GM12864 (cell line): ENCODE measurements around the gene LRRC45.
"Not testable (repeated sequence)": the region's sequence is repeated elsewhere in the genome, so short reads cannot be mapped to it uniquely, and the experiment has no call there.

ENCODE experiments used
- DNase-seq: peaks from one replicate; pipeline ENCODE4 v3.0.0-alpha.2; 2011; ENCODE audit warnings: low read depth
- H3K4me3 ChIP-seq: 2 replicates; pipeline ENCODE4 v1.5.1; 2011; ENCODE audit warnings: mild to moderate bottlenecking, low read depth, low read length, control low read depth
- TF ChIP-seq, protein P1 (sequence below): IDR thresholded peaks from 2 replicates; pipeline ENCODE4 v1.5.1; 2011; ENCODE audit warnings: low read depth, mild to moderate bottlenecking, moderate library complexity, low read length, control low read depth, inconsistent platforms; ENCODE audit errors: missing control alignments

Gene LRRC45

DNA sequence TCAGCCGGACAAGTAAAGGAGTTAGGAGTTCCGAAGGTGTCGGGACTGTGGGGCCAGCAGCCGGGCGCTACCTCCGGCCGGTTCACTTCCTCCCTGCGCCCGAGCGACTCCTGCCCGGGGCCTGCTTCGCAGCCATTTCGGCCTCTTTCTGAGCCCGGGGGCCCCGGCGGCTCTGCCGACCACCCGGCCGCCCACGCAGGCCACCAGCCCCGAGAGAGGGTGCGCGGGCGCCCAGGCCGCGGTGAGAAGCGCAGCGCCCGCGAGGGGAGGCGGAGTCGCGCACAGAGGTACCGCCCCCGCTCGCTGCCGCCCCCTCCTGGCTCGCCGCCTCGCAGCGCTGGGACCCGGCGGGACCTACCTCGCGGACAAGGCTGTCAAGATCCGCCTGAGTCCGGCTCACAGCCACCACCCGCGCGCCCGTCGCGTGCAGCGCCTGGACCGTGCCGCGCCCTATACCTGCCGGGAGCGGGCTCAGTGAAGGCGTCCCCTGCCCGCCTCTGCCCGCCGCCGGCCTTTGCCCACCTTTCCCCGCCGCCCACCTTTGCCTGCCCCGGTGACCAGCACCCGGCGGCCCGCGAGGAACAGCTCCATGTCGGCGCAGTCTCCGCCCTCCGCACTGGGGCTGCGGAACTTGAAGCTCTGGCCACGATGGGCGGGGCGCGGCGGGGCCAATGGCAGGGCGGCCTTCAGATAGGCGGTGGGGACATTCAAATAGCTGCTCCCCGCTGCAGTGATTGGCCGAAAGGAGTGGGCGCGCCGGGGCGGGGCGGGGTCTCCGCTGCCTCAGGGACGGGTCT, 14.2 kb downstream of the LRRC45 start, which contains the start of gene DCXR:
Gene DCXR (minus strand): TSS at position 606 of the 797 bp plus-strand sequence. CDS start 15 bp downstream, at position 591.
- TF ChIP-seq, protein P1, sequence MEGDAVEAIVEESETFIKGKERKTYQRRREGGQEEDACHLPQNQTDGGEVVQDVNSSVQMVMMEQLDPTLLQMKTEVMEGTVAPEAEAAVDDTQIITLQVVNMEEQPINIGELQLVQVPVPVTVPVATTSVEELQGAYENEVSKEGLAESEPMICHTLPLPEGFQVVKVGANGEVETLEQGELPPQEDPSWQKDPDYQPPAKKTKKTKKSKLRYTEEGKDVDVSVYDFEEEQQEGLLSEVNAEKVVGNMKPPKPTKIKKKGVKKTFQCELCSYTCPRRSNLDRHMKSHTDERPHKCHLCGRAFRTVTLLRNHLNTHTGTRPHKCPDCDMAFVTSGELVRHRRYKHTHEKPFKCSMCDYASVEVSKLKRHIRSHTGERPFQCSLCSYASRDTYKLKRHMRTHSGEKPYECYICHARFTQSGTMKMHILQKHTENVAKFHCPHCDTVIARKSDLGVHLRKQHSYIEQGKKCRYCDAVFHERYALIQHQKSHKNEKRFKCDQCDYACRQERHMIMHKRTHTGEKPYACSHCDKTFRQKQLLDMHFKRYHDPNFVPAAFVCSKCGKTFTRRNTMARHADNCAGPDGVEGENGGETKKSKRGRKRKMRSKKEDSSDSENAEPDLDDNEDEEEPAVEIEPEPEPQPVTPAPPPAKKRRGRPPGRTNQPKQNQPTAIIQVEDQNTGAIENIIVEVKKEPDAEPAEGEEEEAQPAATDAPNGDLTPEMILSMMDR: peak; percentile 84
- H3K4me3 ChIP-seq: peak within 1 kb of the TSS; percentile 51
- DNase-seq: peak; percentile 82

DNA sequence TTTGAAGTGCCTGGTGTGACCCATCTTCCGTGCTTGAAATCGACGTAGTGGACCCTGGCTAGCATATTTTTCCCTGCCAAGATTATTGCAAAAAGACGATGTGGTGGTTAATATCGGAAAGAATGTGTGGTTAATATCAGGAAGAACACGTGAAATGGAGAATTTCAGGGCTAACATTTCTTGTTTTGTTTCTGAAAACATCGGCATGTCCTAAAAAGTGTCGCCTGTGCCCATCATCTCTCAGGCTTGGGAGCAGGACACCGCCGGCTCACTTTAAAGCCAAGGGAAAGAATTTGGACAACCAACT, 14.7 kb downstream of the LRRC45 start:
- peak overlapping the region; percentile 16 for H3K4me3 ChIP-seq
- DNase-seq: no peak
- TF ChIP-seq, protein P1: no peak

DNA sequence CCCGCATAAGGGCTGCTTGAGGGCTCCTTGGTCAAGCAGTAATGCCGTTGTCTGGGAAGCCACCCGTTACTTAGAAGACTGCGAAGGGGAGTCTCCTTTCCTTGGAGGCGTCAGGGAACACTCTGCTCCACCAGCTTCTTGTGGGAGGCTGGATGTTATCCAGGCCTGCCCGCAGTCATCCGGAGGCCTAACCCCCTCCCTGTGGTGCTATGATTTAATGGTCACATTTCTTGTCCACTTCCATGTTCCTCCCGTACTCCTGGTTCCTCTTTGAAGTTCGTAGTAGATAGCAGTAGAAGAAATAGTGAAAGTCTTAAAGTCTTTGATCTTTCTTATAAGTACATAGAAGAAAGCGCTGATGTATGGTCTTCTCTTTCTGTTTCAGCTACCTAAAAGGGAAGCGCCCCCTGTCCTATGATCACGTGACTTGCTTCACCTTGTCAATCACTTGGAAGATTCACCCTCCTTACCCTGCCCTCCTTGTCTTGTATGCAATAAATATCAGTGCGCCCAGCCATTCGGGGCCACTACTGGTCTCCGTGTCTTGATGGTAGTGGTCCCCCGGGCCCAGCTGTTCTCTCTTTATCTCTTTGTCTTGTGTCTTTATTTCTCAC, 15.8 kb downstream of the LRRC45 start:
- not testable (repeated sequence) for H3K4me3 ChIP-seq, DNase-seq

DNA sequence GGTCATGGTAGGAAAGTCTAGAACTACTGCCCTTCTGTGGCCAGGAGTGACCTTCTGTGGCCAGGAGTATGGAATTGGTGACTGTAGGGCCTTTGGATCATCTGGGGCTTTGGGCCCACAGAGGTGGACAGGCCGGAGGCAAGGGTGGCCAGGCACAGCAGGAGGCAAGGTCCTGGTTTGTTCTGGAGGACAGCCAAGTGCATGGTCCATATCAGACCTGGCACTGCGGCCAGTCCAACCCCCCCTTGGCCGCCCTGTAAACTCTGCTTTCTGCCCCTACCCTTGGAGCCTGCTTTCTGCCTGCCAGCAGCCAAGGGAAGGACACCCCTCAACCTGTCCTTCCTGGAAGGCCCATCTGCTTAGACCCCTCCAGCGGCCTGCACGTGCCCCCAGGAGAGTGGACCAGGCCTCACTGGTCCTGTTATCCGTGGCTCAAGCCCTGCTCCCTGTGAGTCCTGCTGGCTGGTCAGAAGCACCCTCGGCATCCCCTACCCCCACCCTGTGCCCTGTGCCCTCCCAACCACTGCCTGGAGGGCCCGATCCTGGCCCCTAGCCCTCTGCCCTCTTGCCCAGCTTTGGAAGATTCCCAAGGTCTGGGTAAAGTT, 16.7 kb downstream of the LRRC45 start:
- H3K4me3 ChIP-seq: no peak overlapping the region
- no peak for DNase-seq
- TF ChIP-seq, protein P1: no peak

DNA sequence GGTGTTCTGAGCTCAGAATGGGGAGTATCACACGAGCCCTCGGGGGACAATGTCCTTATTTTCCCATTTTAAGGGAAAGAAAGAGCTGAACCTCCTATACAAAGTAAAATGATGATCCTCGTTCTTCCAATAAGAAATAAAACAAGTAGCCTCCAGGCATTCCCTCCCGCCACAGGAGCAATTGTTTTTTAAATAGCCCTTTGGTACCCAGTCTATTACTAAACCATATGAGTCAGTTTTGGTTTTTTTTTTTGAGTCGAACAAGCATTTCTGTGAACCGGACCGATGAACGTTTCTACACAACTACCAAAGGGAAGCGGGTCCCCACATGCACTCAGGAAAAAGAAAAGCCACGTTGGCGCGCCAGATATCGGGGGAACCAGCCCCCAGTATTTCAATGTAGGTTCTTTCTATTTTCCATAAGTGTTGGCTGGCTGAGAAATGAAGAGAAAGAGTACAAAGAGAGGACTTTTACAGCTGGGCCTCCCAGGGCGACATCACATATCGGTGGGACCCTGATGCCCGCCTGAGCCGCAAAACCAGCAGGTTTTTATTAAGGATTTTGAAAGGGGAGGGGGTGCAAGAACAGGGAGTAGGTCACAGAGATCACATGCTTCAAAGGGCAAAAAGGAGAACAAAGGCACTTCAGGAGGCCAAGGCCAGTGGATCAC, 18.2 kb downstream of the LRRC45 start:
- no peak for DNase-seq
- TF ChIP-seq, protein P1: no peak
- H3K4me3 ChIP-seq: no peak overlapping the region

DNA sequence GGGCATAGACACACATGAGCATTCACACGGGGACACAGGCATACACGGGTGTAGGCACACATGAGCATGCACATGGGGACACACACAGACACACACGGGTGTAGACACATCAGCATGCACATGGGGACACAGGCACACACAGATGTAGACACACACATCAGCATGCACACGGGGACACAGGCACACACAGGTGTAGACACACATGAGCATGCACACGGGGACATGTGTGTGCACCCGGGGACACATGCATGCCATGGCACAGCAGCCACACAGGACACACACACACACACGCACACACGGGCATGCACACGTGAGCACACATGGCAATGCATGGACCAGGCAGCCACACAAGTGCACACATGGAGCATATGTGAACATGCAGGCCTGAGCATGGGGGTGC, 19.5 kb downstream of the LRRC45 start:
- no peak overlapping the region for H3K4me3 ChIP-seq
- no peak for DNase-seq
- TF ChIP-seq, protein P1: no peak

DNA sequence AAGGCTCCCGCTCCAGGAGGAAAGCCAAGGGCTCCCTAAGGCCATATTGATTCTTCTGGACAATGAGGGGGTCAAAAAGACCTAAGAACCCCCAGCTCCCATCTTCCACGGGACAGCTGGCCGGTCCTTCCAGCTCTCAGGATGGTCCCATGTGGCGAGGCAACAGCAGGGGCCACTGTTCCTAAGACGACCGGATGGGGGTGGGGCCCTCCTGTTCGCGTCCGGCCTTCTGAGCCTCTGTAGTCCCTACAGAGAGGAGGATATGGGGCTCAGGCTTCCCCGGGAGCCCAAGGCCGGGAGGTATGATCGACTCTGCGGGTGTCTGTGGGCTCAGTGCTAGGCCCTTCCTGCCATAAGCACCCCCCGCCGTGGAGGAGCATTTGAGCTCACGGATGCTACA, 20.4 kb downstream of the LRRC45 start:
- H3K4me3 ChIP-seq: no peak overlapping the region
- TF ChIP-seq, protein P1: no peak
- DNase-seq: no peak
